Rectal smooth muscle tissue (tissue), 1 donor: ENCODE data around the gene ABCC2.
"Not testable (repeated sequence)": the region's sequence is repeated elsewhere in the genome, so short reads cannot be mapped to it uniquely, and the experiment has no call there.

Source experiments
- H3K27ac ChIP-seq: one replicate; pipeline ENCODE4 v1.7.0; 2013; ENCODE audit warnings: low read depth, low read length, inconsistent platforms
- H3K27me3 ChIP-seq: one replicate; pipeline ENCODE4 v1.7.0; 2013; ENCODE audit warnings: low read length; ENCODE audit not compliant: control insufficient read depth, insufficient read depth
- H3K36me3 ChIP-seq: one replicate; pipeline ENCODE4 v1.7.0; 2013; ENCODE audit warnings: low read length; ENCODE audit not compliant: control insufficient read depth, insufficient read depth
- H3K4me1 ChIP-seq: one replicate; pipeline ENCODE4 v1.7.0; 2013; ENCODE audit warnings: low read length; ENCODE audit not compliant: control insufficient read depth, insufficient read depth
- H3K4me3 ChIP-seq: one replicate; pipeline ENCODE4 v1.7.0; 2013; ENCODE audit warnings: low read length
- H3K9ac ChIP-seq: one replicate; pipeline ENCODE4 v1.7.0; 2013; ENCODE audit warnings: low read length

The ABCC2 gene

GRCh38 chr10:99870123-99870730 is 87.8 kb downstream of the ABCC2 start:
- no peak overlapping the region for H3K9ac ChIP-seq
- no peak overlapping the region for H3K27ac ChIP-seq
- no peaks in the 10 kb centered on the region for H3K36me3 ChIP-seq
- no peak overlapping the region for H3K4me3 ChIP-seq
- H3K27me3 ChIP-seq, result no peaks in the 10 kb centered on the region
- no peaks in the 10 kb centered on the region for H3K4me1 ChIP-seq

GRCh38 chr10:99872367-99873162 is 90.1 kb downstream of the ABCC2 start:
- no peaks in the 10 kb centered on the region for H3K27me3 ChIP-seq
- peaks cover 5% of the 10 kb centered on the region for H3K36me3 ChIP-seq
- no peaks in the 10 kb centered on the region for H3K4me1 ChIP-seq
- no peak overlapping the region for H3K4me3 ChIP-seq
- H3K9ac ChIP-seq, result no peak overlapping the region
- no peak overlapping the region for H3K27ac ChIP-seq

DNA sequence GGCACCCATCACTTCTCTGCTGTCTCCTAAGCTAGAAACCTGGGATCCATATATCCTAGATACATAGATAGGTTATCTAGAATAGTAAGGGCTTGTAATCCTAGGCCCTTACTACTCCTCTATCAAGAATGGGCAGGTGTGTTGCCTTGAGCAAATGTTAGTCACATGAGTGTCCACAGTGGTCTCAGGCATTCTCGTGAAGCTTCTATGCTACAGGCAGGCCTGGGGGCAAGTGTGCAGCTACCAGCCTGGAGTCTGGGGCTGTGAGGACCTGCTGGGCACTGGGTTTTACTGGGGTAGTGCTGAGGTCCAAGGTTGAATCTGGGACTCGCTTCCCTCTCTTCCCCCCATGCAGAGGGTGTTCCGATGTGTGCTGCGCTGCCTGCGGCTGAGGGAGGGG is 91.4 kb downstream of the ABCC2 start:
- H3K36me3 ChIP-seq, result peaks cover 11% of the 10 kb centered on the region
- H3K4me1 ChIP-seq, result no peaks in the 10 kb centered on the region
- H3K27ac ChIP-seq, result no peak overlapping the region
- no peak overlapping the region for H3K9ac ChIP-seq
- H3K27me3 ChIP-seq, result no peaks in the 10 kb centered on the region
- H3K4me3 ChIP-seq, result no peak overlapping the region

GRCh38 chr10:99874341-99875085 is 92.1 kb downstream of the ABCC2 start:
- H3K36me3 ChIP-seq, result peaks cover 16% of the 10 kb centered on the region
- no peak overlapping the region for H3K4me3 ChIP-seq
- H3K9ac ChIP-seq, result no peak overlapping the region
- H3K27me3 ChIP-seq, result no peaks in the 10 kb centered on the region
- no peak overlapping the region for H3K27ac ChIP-seq
- no peaks in the 10 kb centered on the region for H3K4me1 ChIP-seq

DNA sequence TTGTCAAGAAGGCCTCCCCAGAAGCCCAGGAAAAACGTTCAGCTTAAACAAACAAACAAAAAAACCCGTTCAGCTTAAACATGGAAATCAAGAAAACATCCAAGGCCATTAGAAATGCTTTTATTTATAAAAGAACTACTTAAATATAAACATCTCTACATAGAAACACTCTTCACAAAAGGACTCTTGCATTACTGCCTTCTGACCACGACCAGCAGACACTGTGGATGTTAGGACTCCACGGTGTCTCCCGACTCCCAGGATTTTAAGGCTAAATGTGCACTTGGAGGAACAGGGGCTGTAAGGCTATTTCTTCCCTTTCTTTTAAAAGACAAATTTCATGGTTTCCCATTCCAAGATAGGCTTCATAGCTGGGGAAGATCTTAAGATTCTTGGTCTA is 93.0 kb downstream of the ABCC2 start:
- no peak overlapping the region for H3K9ac ChIP-seq
- no peaks in the 10 kb centered on the region for H3K4me1 ChIP-seq
- no peak overlapping the region for H3K27ac ChIP-seq
- H3K36me3 ChIP-seq, result peaks cover 23% of the 10 kb centered on the region
- H3K4me3 ChIP-seq, result no peak overlapping the region
- no peaks in the 10 kb centered on the region for H3K27me3 ChIP-seq

- H3K4me1 ChIP-seq, result no peaks in the 10 kb centered on the region
- H3K4me3 ChIP-seq, result no peak overlapping the region
- peak overlapping the region; percentile 1 for H3K27ac ChIP-seq
- no peak overlapping the region for H3K9ac ChIP-seq
- no peaks in the 10 kb centered on the region for H3K27me3 ChIP-seq
- peaks cover 32% of the 10 kb centered on the region for H3K36me3 ChIP-seq
Observed at GRCh38 chr10:99880080-99880835, 97.8 kb downstream of the ABCC2 start.

DNA sequence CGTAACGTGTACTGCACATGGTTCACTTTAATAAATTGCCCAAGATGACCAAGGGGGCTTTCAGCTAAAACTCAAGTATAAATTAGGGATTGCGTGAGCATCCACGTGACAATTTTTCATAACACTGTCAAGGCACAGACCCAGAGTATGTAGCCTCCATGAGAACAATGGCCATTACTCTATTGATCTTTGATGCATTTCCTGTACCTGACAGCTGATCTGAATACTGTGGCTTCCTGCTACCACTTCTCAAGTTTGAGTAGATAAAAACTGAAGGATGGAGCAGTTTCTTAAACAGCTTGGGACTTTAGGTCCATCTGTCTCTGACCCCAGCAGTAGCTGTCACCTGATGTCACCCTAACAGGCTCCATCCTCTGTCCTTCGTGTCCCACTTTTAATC is 98.9 kb downstream of the ABCC2 start:
- Histone ChIP-seq H3K9ac (no peak overlapping the region), H3K4me3 (no peak overlapping the region), H3K36me3 (peaks cover 40% of the 10 kb centered on the region), H3K27me3 (no peaks in the 10 kb centered on the region), H3K4me1 (no peaks in the 10 kb centered on the region), H3K27ac (no peak overlapping the region)

DNA sequence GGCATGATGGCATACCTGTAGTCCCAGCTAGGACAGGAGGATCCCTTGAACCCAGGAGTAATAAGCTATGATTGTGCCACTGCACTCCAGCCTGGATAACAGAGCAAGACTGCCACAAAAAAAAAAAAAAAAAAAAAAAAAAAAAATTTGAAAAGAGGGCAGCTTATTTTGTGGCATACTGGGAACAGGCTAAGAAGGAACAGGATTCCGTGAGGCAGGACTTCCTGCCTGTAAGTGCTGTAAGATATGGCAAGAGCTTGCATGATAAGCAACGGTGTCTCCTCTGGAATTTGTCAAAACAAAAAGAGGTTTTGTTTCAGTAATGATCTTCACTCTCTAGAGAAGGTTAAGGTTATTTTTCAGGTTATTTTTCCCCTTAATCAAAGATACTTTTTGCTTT is 101.1 kb downstream of the ABCC2 start:
- Histone ChIP-seq H3K4me1 (no peaks in the 10 kb centered on the region), H3K9ac (no peak overlapping the region), H3K4me3 (no peak overlapping the region), H3K27ac (no peak overlapping the region), H3K27me3 (no peaks in the 10 kb centered on the region), H3K36me3 (peaks cover 32% of the 10 kb centered on the region)

DNA sequence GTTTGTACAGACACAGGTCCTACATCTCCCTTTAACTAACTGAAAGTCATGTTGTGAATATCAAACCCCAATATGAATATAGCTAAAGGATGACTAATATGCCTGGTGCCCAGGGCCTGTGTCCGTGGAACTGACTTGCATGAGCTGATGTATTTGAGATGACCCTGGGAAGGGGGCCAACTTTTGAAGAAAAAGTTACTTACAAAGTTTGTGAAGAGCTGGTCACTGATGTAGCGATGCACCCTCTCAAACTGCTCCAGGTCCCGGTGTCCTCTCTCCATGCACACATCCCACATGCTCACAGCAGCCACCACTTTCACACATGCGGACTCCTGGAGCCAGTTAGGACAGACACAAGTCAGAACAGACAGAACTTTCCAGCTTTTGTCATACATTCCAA is 106.2 kb downstream of the ABCC2 start:
- Histone ChIP-seq H3K9ac (no peak overlapping the region), H3K36me3 (peaks cover 14% of the 10 kb centered on the region), H3K27me3 (no peaks in the 10 kb centered on the region), H3K27ac (no peak overlapping the region), H3K4me3 (no peak overlapping the region), H3K4me1 (no peaks in the 10 kb centered on the region)

GRCh38 chr10:99894613-99895012 is 112.2 kb downstream of the ABCC2 start:
- peaks cover 26% of the 10 kb centered on the region for H3K36me3 ChIP-seq

GRCh38 chr10:99895066-99895465 is 112.6 kb downstream of the ABCC2 start:
- H3K27ac ChIP-seq, H3K27me3 ChIP-seq, H3K4me3 ChIP-seq, H3K4me1 ChIP-seq, H3K9ac ChIP-seq: not testable (repeated sequence)
- H3K36me3 ChIP-seq, result peaks cover 28% of the 10 kb centered on the region

More at GRCh38 chr10:99894613-99895012, 112.2 kb downstream of the ABCC2 start:
- no peaks in the 10 kb centered on the region for H3K27me3 ChIP-seq
- no peak overlapping the region for H3K4me3 ChIP-seq
- H3K27ac ChIP-seq, result no peak overlapping the region
- no peak overlapping the region for H3K9ac ChIP-seq
- no peaks in the 10 kb centered on the region for H3K4me1 ChIP-seq

- H3K27ac ChIP-seq, result no peak overlapping the region
- H3K4me1 ChIP-seq, result no peaks in the 10 kb centered on the region
- H3K9ac ChIP-seq, result no peak overlapping the region
- no peak overlapping the region for H3K4me3 ChIP-seq
- H3K27me3 ChIP-seq, result no peaks in the 10 kb centered on the region
- peaks cover 28% of the 10 kb centered on the region for H3K36me3 ChIP-seq
Observed at GRCh38 chr10:99895867-99896266, 113.4 kb downstream of the ABCC2 start.
